ENCODE results near the gene PRRG4. TPM values are rescaled to one million over a fixed set of nuclear protein-coding genes. Genes with fewer than 3 reads are reported as not detected.

The PRRG4 gene
- total RNA-seq, 1 donor from 2014 or later = not detected

GRCh38 chr11:32809313-32809712, 20.4 kb upstream of the PRRG4 start:
- no peaks in the 10 kb centered on the region for H3K36me3 Mint-ChIP-seq (ENCODE audit: low read depth, unreplicated experiment)

GRCh38 chr11:32817181-32817851, 12.4 kb upstream of the PRRG4 start:
- no peak for DNase-seq (ENCODE audit: low spot score)
- H3K4me3 Mint-ChIP-seq (ENCODE audit: unreplicated experiment) = no peak overlapping the region
- no peaks in the 10 kb centered on the region for H3K9me3 Mint-ChIP-seq (ENCODE audit: unreplicated experiment)
- H3K4me1 Mint-ChIP-seq (ENCODE audit: unreplicated experiment) = no peaks in the 10 kb centered on the region
- H3K36me3 Mint-ChIP-seq (ENCODE audit: low read depth, unreplicated experiment) = no peaks in the 10 kb centered on the region
- H3K27me3 Mint-ChIP-seq (ENCODE audit: unreplicated experiment) = no peaks in the 10 kb centered on the region
- TF ChIP-seq CTCF (IDR thresholded peaks at IDR 0.05; ENCODE audit: unreplicated experiment) = no peak
- no peak overlapping the region for H3K27ac Mint-ChIP-seq (ENCODE audit: unreplicated experiment)

More at GRCh38 chr11:32809313-32809712, 20.4 kb upstream of the PRRG4 start:
- peak; percentile 69 for TF ChIP-seq CTCF (IDR thresholded peaks at IDR 0.05; ENCODE audit: unreplicated experiment)
- Mint-ChIP-seq H3K4me3 (ENCODE audit: unreplicated experiment) (no peak overlapping the region), H3K4me1 (ENCODE audit: unreplicated experiment) (no peaks in the 10 kb centered on the region), H3K9me3 (ENCODE audit: unreplicated experiment) (no peaks in the 10 kb centered on the region), H3K27ac (ENCODE audit: unreplicated experiment) (no peak overlapping the region), H3K27me3 (ENCODE audit: unreplicated experiment) (no peaks in the 10 kb centered on the region)
- DNase-seq (ENCODE audit: low spot score) = peak; percentile 78

GRCh38 chr11:32817852-32818183, 11.9 kb upstream of the PRRG4 start:
- H3K36me3 Mint-ChIP-seq (ENCODE audit: low read depth, unreplicated experiment) = no peaks in the 10 kb centered on the region
- H3K27ac Mint-ChIP-seq (ENCODE audit: unreplicated experiment) = no peak overlapping the region
- no peaks in the 10 kb centered on the region for H3K4me1 Mint-ChIP-seq (ENCODE audit: unreplicated experiment)
- DNase-seq (ENCODE audit: low spot score) = no peak
- H3K4me3 Mint-ChIP-seq (ENCODE audit: unreplicated experiment) = no peak overlapping the region
- H3K9me3 Mint-ChIP-seq (ENCODE audit: unreplicated experiment) = no peaks in the 10 kb centered on the region
- no peak for TF ChIP-seq CTCF (IDR thresholded peaks at IDR 0.05; ENCODE audit: unreplicated experiment)
- no peaks in the 10 kb centered on the region for H3K27me3 Mint-ChIP-seq (ENCODE audit: unreplicated experiment)

GRCh38 chr11:32819187-32819586, 10.5 kb upstream of the PRRG4 start:
- Mint-ChIP-seq H3K27me3 (ENCODE audit: unreplicated experiment) (no peaks in the 10 kb centered on the region), H3K4me3 (ENCODE audit: unreplicated experiment) (no peak overlapping the region), H3K4me1 (ENCODE audit: unreplicated experiment) (no peaks in the 10 kb centered on the region), H3K9me3 (ENCODE audit: unreplicated experiment) (no peaks in the 10 kb centered on the region), H3K27ac (ENCODE audit: unreplicated experiment) (no peak overlapping the region), H3K36me3 (ENCODE audit: low read depth, unreplicated experiment) (no peaks in the 10 kb centered on the region)
- TF ChIP-seq CTCF (IDR thresholded peaks at IDR 0.05; ENCODE audit: unreplicated experiment) = no peak
- DNase-seq (ENCODE audit: low spot score) = no peak

GRCh38 chr11:32820497-32820896, 9.2 kb upstream of the PRRG4 start:
- Mint-ChIP-seq H3K27me3 (ENCODE audit: unreplicated experiment) (no peaks in the 10 kb centered on the region), H3K27ac (ENCODE audit: unreplicated experiment) (no peak overlapping the region), H3K36me3 (ENCODE audit: low read depth, unreplicated experiment) (no peaks in the 10 kb centered on the region), H3K9me3 (ENCODE audit: unreplicated experiment) (no peaks in the 10 kb centered on the region), H3K4me1 (ENCODE audit: unreplicated experiment) (no peaks in the 10 kb centered on the region), H3K4me3 (ENCODE audit: unreplicated experiment) (no peak overlapping the region)
- TF ChIP-seq CTCF (IDR thresholded peaks at IDR 0.05; ENCODE audit: unreplicated experiment) = no peak
- DNase-seq (ENCODE audit: low spot score) = no peak
